Ascending aorta (tissue), 2 donors: ENCODE data around the gene AOC3. TPM values are rescaled to one million over a fixed set of nuclear protein-coding genes. Genes with fewer than 3 reads are reported as not detected.

Experiments used
- DNase-seq, 2 donors: peaks; one replicate each; pipeline ENCODE4 v3.0.0-alpha.2; 2019; ENCODE audit warnings: low spot score in 2 of 2
- H3K27ac ChIP-seq, 2 donors: fragments of 200-600 bp; sonication (generic); one replicate each; pipeline ENCODE4 v1.5.1; 2016 to 2017; ENCODE audit warnings: mild to moderate bottlenecking in 1 of 2
- H3K27me3 ChIP-seq: fragments of 200-600 bp; sonication (generic); one replicate; pipeline ENCODE4 v1.5.1; 2017
- H3K36me3 ChIP-seq, 2 donors: fragments of 200-600 bp; sonication (generic); one replicate each; pipeline ENCODE4 v1.5.1; 2016
- H3K4me1 ChIP-seq, 2 donors: fragments of 200-600 bp; sonication (generic); one replicate each; pipeline ENCODE4 v1.5.1; 2016 to 2017; ENCODE audit warnings: mild to moderate bottlenecking in 1 of 2
- H3K4me3 ChIP-seq, 2 donors: fragments of 200-600 bp; sonication (generic); one replicate each; pipeline ENCODE4 v1.5.1; 2016 to 2017; ENCODE audit warnings: mild to moderate bottlenecking in 1 of 2
- H3K9me3 ChIP-seq, 2 donors: fragments of 200-600 bp; sonication (generic); one replicate each; pipeline ENCODE4 v1.5.1; 2016
- CTCF ChIP-seq, 3 experiments: fragments of 200-600 bp in 2 of 3; fragments of 450-650 bp in 1 of 3; sonication (generic) in 2 of 3; IDR thresholded peaks; one replicate each; pipeline ENCODE4 v1.5.1; 2016 to 2019; ENCODE audit warnings: antibody characterized with exemption in 3 of 3, mild to moderate bottlenecking in 1 of 3, moderate library complexity in 1 of 3
- intact Hi-C: fragments of 100-400 bp; cut with DNase I; formaldehyde crosslinking; loops from one replicate; pipeline ENCODE4 v1.15.1; 2023
- total RNA-seq: library from RNA; depleted of rRNA; stranded (reverse); fragments of >200 nt; gene quantifications from one replicate; pipeline ENCODE4 v1.1.0, GENCODE V29; 2016

Gene AOC3
- total RNA-seq, 1 donor from 2014 or later = 128 TPM

GRCh38 chr17:42814633-42815399 is 36.2 kb upstream of the AOC3 start:
- DNase-seq = no peak
- Histone ChIP-seq H3K27me3 (no peaks in the 10 kb centered on the region), H3K27ac (no peak overlapping the region), H3K4me3 (no peak overlapping the region), H3K9me3 (no peaks in the 10 kb centered on the region), H3K4me1 (no peaks in the 10 kb centered on the region), H3K36me3 (peaks cover 78 to 93% of the 10 kb centered on the region in 2 donors)
- intact Hi-C loops = no loop called here
- no peak for TF ChIP-seq CTCF (IDR thresholded peaks at IDR 0.05)

GRCh38 chr17:42817866-42818265 is 33.1 kb upstream of the AOC3 start:
- intact Hi-C loops = no loop called here
- Histone ChIP-seq H3K4me1 (peaks cover 0 to 5% of the 10 kb centered on the region in 2 donors), H3K4me3 (no peak overlapping the region), H3K36me3 (peaks cover 70 to 84% of the 10 kb centered on the region in 2 donors), H3K9me3 (no peaks in the 10 kb centered on the region), H3K27me3 (no peaks in the 10 kb centered on the region), H3K27ac (no peak overlapping the region)
- DNase-seq = no peak
- no peak for TF ChIP-seq CTCF (IDR thresholded peaks at IDR 0.05)

GRCh38 chr17:42818379-42818778 is 32.6 kb upstream of the AOC3 start:
- Histone ChIP-seq H3K27ac (no peak overlapping the region), H3K36me3 (peaks cover 68 to 80% of the 10 kb centered on the region in 2 donors), H3K4me3 (no peak overlapping the region), H3K27me3 (no peaks in the 10 kb centered on the region), H3K4me1 (peaks cover 4 to 10% of the 10 kb centered on the region in 2 donors), H3K9me3 (no peaks in the 10 kb centered on the region)
- intact Hi-C loops = no loop called here
- TF ChIP-seq CTCF (IDR thresholded peaks at IDR 0.05) = no peak
- DNase-seq = no peak

GRCh38 chr17:42819939-42820535 is 31.0 kb upstream of the AOC3 start:
- Histone ChIP-seq H3K27ac (no peak overlapping the region), H3K4me1 (peaks cover 6 to 12% of the 10 kb centered on the region in 2 donors), H3K27me3 (no peaks in the 10 kb centered on the region), H3K36me3 (peaks cover 54 to 64% of the 10 kb centered on the region in 2 donors), H3K4me3 (no peak overlapping the region), H3K9me3 (no peaks in the 10 kb centered on the region)
- DNase-seq = no peak
- peak in 2 of 3 experiments; percentile 49 to 58 for TF ChIP-seq CTCF (IDR thresholded peaks at IDR 0.05)
- intact Hi-C loops = loop anchor here (5.0 to 10.0 kb wide), 4 partner anchors 48 to 245 kb away; partner anchors contain the start of genes PLEKHH3, PSMC3IP and VPS25

GRCh38 chr17:42821176-42821575 is 29.8 kb upstream of the AOC3 start:
- intact Hi-C loops = loop anchor here (5.0 to 10.0 kb wide), 4 partner anchors 49 to 246 kb away; partner anchors contain the start of genes PLEKHH3, PSMC3IP and VPS25
- Histone ChIP-seq H3K27ac (no peak overlapping the region), H3K27me3 (no peaks in the 10 kb centered on the region), H3K4me3 (no peak overlapping the region), H3K9me3 (no peaks in the 10 kb centered on the region), H3K4me1 (peaks cover 6 to 12% of the 10 kb centered on the region in 2 donors), H3K36me3 (peaks cover 43 to 52% of the 10 kb centered on the region in 2 donors)
- TF ChIP-seq CTCF (IDR thresholded peaks at IDR 0.05) = no peak
- no peak for DNase-seq
